IMR-90 (cell line): ENCODE results near the gene OGA. TPM values are rescaled to one million over a fixed set of nuclear protein-coding genes. Genes with fewer than 3 reads are reported as not detected.
A peak's percentile ranks its signal among the peaks of the same experiment; 100 is the strongest.

ENCODE experiments used
- ATAC-seq: fragments of 200-7000 bp; cut with Tn5 transposase; 2 replicates; pipeline ENCODE4 v1.9.1; 2020; ENCODE audit warnings: low read depth, mild to moderate bottlenecking, moderate library complexity
- BruUV-seq: library from RNA; stranded (reverse); fragments of 400-500 nt; replicated peaks from 2 replicates; lab custom pipeline; 2021; lab: Mats Ljungman, UMichigan
- CTCF ChIA-PET: fragments of 300-600 bp; formaldehyde crosslinking; extraction: SDS; loops from one replicate; lab custom pipeline; 2021; ENCODE audit warnings: antibody characterized with exemption; lab: Yijun Ruan, JAX
- POLR2A ChIA-PET: fragments of 300-600 bp; sonication (Branson Sonifier 250); formaldehyde crosslinking; loops from one replicate; lab custom pipeline; 2022; ENCODE audit warnings: antibody characterized with exemption; ENCODE audit not compliant: unreplicated experiment; lab: Charles Lee
- DNase-seq: peaks from one replicate; pipeline ENCODE4 v3.0.0; 2013
- H2AFZ ChIP-seq: replicated peaks from 2 replicates; pipeline ENCODE3; 2013; ENCODE audit warnings: low read length, mild to moderate bottlenecking; ENCODE audit not compliant: poor library complexity
- H2AK5ac ChIP-seq: 2 replicates; pipeline ENCODE4 v1.6.1; 2013; ENCODE audit warnings: low read depth, low read length, inconsistent platforms
- H2AK9ac ChIP-seq: replicated peaks from 2 replicates; pipeline ENCODE3; 2013; ENCODE audit warnings: mild to moderate bottlenecking, low read depth, low read length, moderate library complexity; ENCODE audit not compliant: poor library complexity
- H2BK120ac ChIP-seq: 2 replicates; pipeline ENCODE4 v1.6.1; 2013; ENCODE audit warnings: low read depth, low read length, inconsistent platforms
- H2BK15ac ChIP-seq: 3 replicates; pipeline ENCODE4 v1.6.1; 2013; ENCODE audit warnings: low read depth, low read length, inconsistent platforms
- H2BK20ac ChIP-seq: 2 replicates; pipeline ENCODE4 v1.6.1; 2013; ENCODE audit warnings: low read depth, mild to moderate bottlenecking, inconsistent platforms, low read length, moderate library complexity
- H2BK5ac ChIP-seq: 2 replicates; pipeline ENCODE4 v1.6.1; 2013; ENCODE audit warnings: mild to moderate bottlenecking, low read depth, low read length, inconsistent platforms; ENCODE audit not compliant: poor library complexity, severe bottlenecking
- H3K14ac ChIP-seq: replicated peaks from 2 replicates; pipeline ENCODE4 v1.6.1; 2013; ENCODE audit warnings: low read depth, low read length, inconsistent platforms
- H3K18ac ChIP-seq: 2 replicates; pipeline ENCODE4 v1.6.1; 2013; ENCODE audit warnings: low read depth, low read length, control low read depth
- H3K23ac ChIP-seq: 2 replicates; pipeline ENCODE4 v1.6.1; 2013; ENCODE audit warnings: low read depth, low read length, inconsistent platforms
- H3K27ac ChIP-seq: 2 replicates; pipeline ENCODE4 v1.5.1; 2013; ENCODE audit warnings: mild to moderate bottlenecking, control low read depth, low read length; ENCODE audit not compliant: insufficient read depth
- H3K27me3 ChIP-seq: 2 replicates; pipeline ENCODE4 v1.6.1; 2013; ENCODE audit warnings: low read length; ENCODE audit not compliant: control insufficient read depth, insufficient read depth
- H3K36me3 ChIP-seq: 2 replicates; pipeline ENCODE4 v1.6.1; 2013; ENCODE audit warnings: low read length, mixed read lengths; ENCODE audit not compliant: control insufficient read depth, insufficient read depth
- H3K4ac ChIP-seq: 2 replicates; pipeline ENCODE4 v1.6.1; 2013; ENCODE audit warnings: low read depth, low read length, inconsistent platforms
- H3K4me1 ChIP-seq: 2 replicates; pipeline ENCODE4 v1.6.1; 2013; ENCODE audit warnings: low read length, mixed read lengths; ENCODE audit not compliant: control insufficient read depth, insufficient read depth
- H3K4me2 ChIP-seq: 2 replicates; pipeline ENCODE4 v1.6.1; 2013; ENCODE audit warnings: low read depth, mild to moderate bottlenecking, control low read depth, low read length, moderate library complexity
- H3K4me3 ChIP-seq: 2 replicates; pipeline ENCODE4 v1.5.1; 2013; ENCODE audit warnings: low read depth, mild to moderate bottlenecking, control low read depth, low read length, moderate library complexity; ENCODE audit not compliant: insufficient read depth
- H3K56ac ChIP-seq: 2 replicates; pipeline ENCODE4 v1.6.1; 2013; ENCODE audit warnings: low read length, inconsistent platforms; ENCODE audit not compliant: insufficient read depth; ENCODE audit errors: extremely low read depth
- H3K79me1 ChIP-seq, 2 experiments: 2 replicates each; pipeline ENCODE4 v1.6.1; 2013; ENCODE audit warnings: low read length in 2 of 2, inconsistent platforms in 1 of 2, low read depth in 1 of 2
- H3K9ac ChIP-seq: 2 replicates; pipeline ENCODE4 v1.6.1; 2013; ENCODE audit warnings: low read depth, low read length, control low read depth
- H3K9me1 ChIP-seq: 2 replicates; pipeline ENCODE4 v1.6.1; 2013; ENCODE audit warnings: low read length, inconsistent platforms; ENCODE audit not compliant: insufficient read depth
- H3K9me3 ChIP-seq: 2 replicates; pipeline ENCODE4 v1.6.1; 2013; ENCODE audit warnings: low read length; ENCODE audit not compliant: control insufficient read depth, insufficient read depth
- H4K20me1 ChIP-seq: 2 replicates; pipeline ENCODE4 v1.6.1; 2013; ENCODE audit warnings: low read length, inconsistent platforms; ENCODE audit not compliant: insufficient read depth
- H4K5ac ChIP-seq: 2 replicates; pipeline ENCODE4 v1.6.1; 2013; ENCODE audit warnings: mild to moderate bottlenecking, low read depth, low read length, control low read depth
- H4K8ac ChIP-seq, 2 experiments: 2 replicates each; pipeline ENCODE4 v1.6.1; 2013; ENCODE audit warnings: low read depth in 2 of 2, low read length in 2 of 2, control low read depth in 1 of 2, inconsistent platforms in 1 of 2
- H4K91ac ChIP-seq: 2 replicates; pipeline ENCODE4 v1.6.1; 2013; ENCODE audit warnings: low read depth, low read length, inconsistent platforms; ENCODE audit not compliant: insufficient read depth
- BHLHE40 ChIP-seq: fragments of 150-350 bp; IDR thresholded peaks from 2 replicates; pipeline ENCODE4 v1.6.1; 2016; ENCODE audit warnings: mild to moderate bottlenecking, low read depth, low read length
- CHD1 ChIP-seq: IDR thresholded peaks from 2 replicates; pipeline ENCODE4 v1.6.1; 2012; ENCODE audit warnings: low read depth, low read length, improper control_type of control experiment
- FOS ChIP-seq: fragments of 150-350 bp; IDR thresholded peaks from 2 replicates; pipeline ENCODE4 v1.6.1; 2016; ENCODE audit warnings: low read depth, low read length
- MAFK ChIP-seq: IDR thresholded peaks from 2 replicates; pipeline ENCODE4 v1.6.1; 2012; ENCODE audit warnings: low read depth, low read length, improper control_type of control experiment
- MAZ ChIP-seq: IDR thresholded peaks from 2 replicates; pipeline ENCODE4 v1.6.1; 2012; ENCODE audit warnings: low read depth, mild to moderate bottlenecking, low read length, improper control_type of control experiment, moderate library complexity, borderline replicate concordance
- MXI1 ChIP-seq: IDR thresholded peaks from 2 replicates; pipeline ENCODE4 v1.6.1; 2012; ENCODE audit warnings: low read depth, mild to moderate bottlenecking, low read length, moderate library complexity, borderline replicate concordance
- NFE2L2 ChIP-seq: fragments of 150-350 bp; IDR thresholded peaks from 2 replicates; pipeline ENCODE4 v1.6.1; 2016; ENCODE audit warnings: low read depth, mild to moderate bottlenecking, low read length
- POLR2A ChIP-seq: IDR thresholded peaks from 2 replicates; pipeline ENCODE4 v1.6.1; 2012; ENCODE audit warnings: mild to moderate bottlenecking, low read depth, low read length
- RAD21 ChIP-seq: IDR thresholded peaks from 2 replicates; pipeline ENCODE4 v1.6.1; 2012; ENCODE audit warnings: low read length, improper control_type of control experiment
- RCOR1 ChIP-seq: IDR thresholded peaks from 2 replicates; pipeline ENCODE4 v1.6.1; 2012; ENCODE audit warnings: mild to moderate bottlenecking, low read length, improper control_type of control experiment; ENCODE audit not compliant: insufficient replicate concordance
- SMC3 ChIP-seq: fragments of 150-350 bp; IDR thresholded peaks from 2 replicates; pipeline ENCODE4 v1.6.1; 2016; ENCODE audit warnings: low read depth, mild to moderate bottlenecking, antibody characterized with exemption, low read length, moderate library complexity
- WGBS, 2 experiments: methylation state at CpG; one replicate each; pipeline versions ENCODE4 v1.1.5 to v1.1.7; 2013; ENCODE audit warnings: missing lambda C conversion rate in 2 of 2; ENCODE audit not compliant: insufficient read length in 1 of 2; ENCODE audit errors: extremely low coverage in 2 of 2; 5-methylcytosine and 5-hydroxymethylcytosine counted together
- dilution Hi-C: fragments of 300-500 bp; cut with HindIII; formaldehyde crosslinking; loops from one replicate; pipeline ENCODE4 v1.14.3; 2018; ENCODE audit warnings: low sequenced_read_pairs; ENCODE audit not compliant: unreplicated experiment
- in situ Hi-C: fragments of 300-500 bp; cut with MboI; formaldehyde crosslinking; loops from 3 replicates; pipeline ENCODE4 v1.14.3; 2019; ENCODE audit warnings: low sequenced_read_pairs, inconsistent platforms, mixed read lengths
- intact Hi-C: fragments of 100-400 bp; cut with micrococcal nuclease; formaldehyde crosslinking; loops from 2 replicates; pipeline ENCODE4 v1.10.0; 2022
- polyA plus RNA-seq, 3 experiments: library from polyadenylated mRNA; depleted of rRNA; stranded (reverse); fragments of >200 nt; gene quantifications; 2 replicates each; pipeline ENCODE4 v1.2.3, GENCODE V29; 2012; ENCODE audit warnings: low replicate concordance in 1 of 3
- total RNA-seq: library from RNA; depleted of rRNA; stranded (reverse); fragments of >200 nt; gene quantifications from 2 replicates; pipeline ENCODE4 v1.2.3, GENCODE V29; 2012
- TF ChIP-seq, protein P1 (sequence below): fragments of 150-350 bp; IDR thresholded peaks from 2 replicates; pipeline ENCODE4 v1.6.1; 2016; ENCODE audit warnings: low read depth, mild to moderate bottlenecking, low read length, moderate library complexity, borderline replicate concordance
- TF ChIP-seq, protein P2 (sequence below): fragments of 150-350 bp; IDR thresholded peaks from 2 replicates; pipeline ENCODE4 v1.6.1; 2017; ENCODE audit warnings: mild to moderate bottlenecking, antibody characterized with exemption, low read length, low read depth
- TF ChIP-seq, protein P3 (sequence below): conservative IDR thresholded peaks from 2 replicates; pipeline ENCODE4 v1.5.1; 2012; ENCODE audit warnings: mild to moderate bottlenecking, low read depth, low read length, improper control_type of control experiment

The OGA gene
- total and polyA plus RNA-seq, 2 of the 4 experiments (the other 2 are of a cell fraction) = 42.5 to 62.9 TPM

DNA sequence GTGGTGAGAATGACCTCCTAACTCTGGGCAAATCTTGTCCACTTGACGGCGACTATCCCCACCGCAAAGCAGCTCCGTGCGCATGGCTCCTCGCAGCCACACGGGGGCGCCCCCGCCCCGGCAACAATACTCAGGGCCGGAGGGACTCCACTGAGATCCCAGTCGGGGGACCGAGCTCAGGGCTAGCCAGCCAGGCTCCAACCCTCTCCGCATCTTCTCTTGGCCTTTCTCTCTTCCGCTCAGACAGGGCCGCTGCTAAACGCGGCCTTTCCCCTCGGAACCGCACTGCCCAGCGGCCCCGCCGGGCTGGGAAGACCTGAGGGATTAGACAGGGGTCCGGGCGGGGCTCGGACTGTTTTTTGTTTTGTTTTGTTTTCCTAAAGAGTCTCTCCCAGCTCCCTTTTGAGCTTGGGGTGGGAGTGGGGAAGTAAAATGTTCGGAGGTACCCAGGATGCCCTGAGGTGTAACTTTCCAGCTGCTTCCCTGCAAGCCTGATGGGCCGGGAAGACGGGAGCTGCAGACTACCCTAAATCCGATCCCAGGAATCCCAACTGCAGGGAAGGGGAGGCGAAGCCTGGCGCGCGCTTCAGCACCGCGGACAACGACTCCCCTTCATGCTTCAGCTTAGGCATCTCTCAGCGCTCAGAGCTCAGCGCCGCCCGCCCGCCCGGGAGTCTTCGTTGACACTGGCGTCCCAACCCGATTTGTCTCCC is 22.7 kb upstream of the OGA start:
- H3K4me2 ChIP-seq = peak overlapping the region; percentile 62
- in situ Hi-C loops (loop anchor here (5.0 kb wide), 1 partner anchor 171 kb away; no protein-coding TSS in a partner anchor), dilution Hi-C loops (no loop called here), intact Hi-C loops (loop anchor here (1.0 kb wide), 4 partner anchors 48 to 232 kb away; no protein-coding TSS in a partner anchor)
- 0 out of 2 replicates have a peak overlapping the region, but pooled peaks have one; percentile 11 for H3K4me3 ChIP-seq
- no peaks in the 10 kb centered on the region for H3K27me3 ChIP-seq
- H3K56ac ChIP-seq = no peak overlapping the region
- no peak overlapping the region for H4K8ac ChIP-seq
- no peak overlapping the region for H3K23ac ChIP-seq
- whole genome bisulfite sequencing, 2 experiments = 5% methylated on average over 7 of the region's 46 CpGs; no CpG with 5 or more reads in 1 of the 2 experiments
- peaks cover 38% of the 10 kb centered on the region for H4K20me1 ChIP-seq
- H2AK9ac ChIP-seq = no peak overlapping the region
- CTCF ChIA-PET = interaction anchor here (0.6 to 4.4 kb wide), 31 partner anchors 8 to 627 kb away, joined by 3 to 60 read pairs (median 5); no protein-coding TSS in a partner anchor
- peaks cover 9% of the 10 kb centered on the region for H3K9me1 ChIP-seq
- no peaks in the 10 kb centered on the region for H3K9me3 ChIP-seq
- H3K4me1 ChIP-seq = peaks cover 5% of the 10 kb centered on the region; the same call in 1 of the 2 replicates
- H3K27ac ChIP-seq = no peak overlapping the region
- peaks cover 0 to 9% of the 10 kb centered on the region in 2 experiments; a peak in 1 of 4 replicates for H3K79me1 ChIP-seq
- H2BK20ac ChIP-seq = no peak overlapping the region
- no peak overlapping the region for H2BK5ac ChIP-seq
- H3K14ac ChIP-seq = no peak overlapping the region
- ATAC-seq (peak; percentile 90), DNase-seq (peak; percentile 80)
- H2AK5ac ChIP-seq = no peak overlapping the region
- peak overlapping the region; percentile 1 for H2AFZ ChIP-seq
- no peak overlapping the region for H2BK15ac ChIP-seq
- no TSS peak for BruUV-seq
- H3K36me3 ChIP-seq = no peaks in the 10 kb centered on the region; the same call in 1 of the 2 replicates
- POLR2A ChIA-PET = interaction anchor here (0.6 to 1.4 kb wide), 3 partner anchors 101 to 232 kb away, joined by 3 to 6 read pairs (median 4); no protein-coding TSS in a partner anchor
- no peak overlapping the region for H2BK120ac ChIP-seq
- H4K91ac ChIP-seq = no peak overlapping the region
- no peak overlapping the region for H3K18ac ChIP-seq
- H3K9ac ChIP-seq = no peak overlapping the region
- H3K4ac ChIP-seq = no peak overlapping the region
- H4K5ac ChIP-seq = no peak overlapping the region
- peak; percentile 98 for TF ChIP-seq MXI1
- no peak for TF ChIP-seq BHLHE40
- TF ChIP-seq RAD21 = peak; percentile 97
- TF ChIP-seq, protein P1, sequence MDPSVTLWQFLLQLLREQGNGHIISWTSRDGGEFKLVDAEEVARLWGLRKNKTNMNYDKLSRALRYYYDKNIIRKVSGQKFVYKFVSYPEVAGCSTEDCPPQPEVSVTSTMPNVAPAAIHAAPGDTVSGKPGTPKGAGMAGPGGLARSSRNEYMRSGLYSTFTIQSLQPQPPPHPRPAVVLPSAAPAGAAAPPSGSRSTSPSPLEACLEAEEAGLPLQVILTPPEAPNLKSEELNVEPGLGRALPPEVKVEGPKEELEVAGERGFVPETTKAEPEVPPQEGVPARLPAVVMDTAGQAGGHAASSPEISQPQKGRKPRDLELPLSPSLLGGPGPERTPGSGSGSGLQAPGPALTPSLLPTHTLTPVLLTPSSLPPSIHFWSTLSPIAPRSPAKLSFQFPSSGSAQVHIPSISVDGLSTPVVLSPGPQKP = no peak
- no peak for TF ChIP-seq MAFK
- TF ChIP-seq SMC3 = peak; percentile 88
- no peak for TF ChIP-seq NFE2L2
- TF ChIP-seq, protein P2, sequence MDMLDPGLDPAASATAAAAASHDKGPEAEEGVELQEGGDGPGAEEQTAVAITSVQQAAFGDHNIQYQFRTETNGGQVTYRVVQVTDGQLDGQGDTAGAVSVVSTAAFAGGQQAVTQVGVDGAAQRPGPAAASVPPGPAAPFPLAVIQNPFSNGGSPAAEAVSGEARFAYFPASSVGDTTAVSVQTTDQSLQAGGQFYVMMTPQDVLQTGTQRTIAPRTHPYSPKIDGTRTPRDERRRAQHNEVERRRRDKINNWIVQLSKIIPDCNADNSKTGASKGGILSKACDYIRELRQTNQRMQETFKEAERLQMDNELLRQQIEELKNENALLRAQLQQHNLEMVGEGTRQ = no peak
- peak; percentile 62; the same call in 1 of the 2 replicates for TF ChIP-seq MAZ
- no peak for TF ChIP-seq FOS
- no peak for TF ChIP-seq CHD1
- peak; percentile 72 for TF ChIP-seq RCOR1
- TF ChIP-seq, protein P3, sequence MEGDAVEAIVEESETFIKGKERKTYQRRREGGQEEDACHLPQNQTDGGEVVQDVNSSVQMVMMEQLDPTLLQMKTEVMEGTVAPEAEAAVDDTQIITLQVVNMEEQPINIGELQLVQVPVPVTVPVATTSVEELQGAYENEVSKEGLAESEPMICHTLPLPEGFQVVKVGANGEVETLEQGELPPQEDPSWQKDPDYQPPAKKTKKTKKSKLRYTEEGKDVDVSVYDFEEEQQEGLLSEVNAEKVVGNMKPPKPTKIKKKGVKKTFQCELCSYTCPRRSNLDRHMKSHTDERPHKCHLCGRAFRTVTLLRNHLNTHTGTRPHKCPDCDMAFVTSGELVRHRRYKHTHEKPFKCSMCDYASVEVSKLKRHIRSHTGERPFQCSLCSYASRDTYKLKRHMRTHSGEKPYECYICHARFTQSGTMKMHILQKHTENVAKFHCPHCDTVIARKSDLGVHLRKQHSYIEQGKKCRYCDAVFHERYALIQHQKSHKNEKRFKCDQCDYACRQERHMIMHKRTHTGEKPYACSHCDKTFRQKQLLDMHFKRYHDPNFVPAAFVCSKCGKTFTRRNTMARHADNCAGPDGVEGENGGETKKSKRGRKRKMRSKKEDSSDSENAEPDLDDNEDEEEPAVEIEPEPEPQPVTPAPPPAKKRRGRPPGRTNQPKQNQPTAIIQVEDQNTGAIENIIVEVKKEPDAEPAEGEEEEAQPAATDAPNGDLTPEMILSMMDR = peak; percentile 98
- no peak for TF ChIP-seq POLR2A
